IPS-NIHi7 (cell line): ENCODE measurements around the gene KCNH4.
"Not testable (repeated sequence)": the region's sequence is repeated elsewhere in the genome, so short reads cannot be mapped to it uniquely, and the experiment has no call there.

ENCODE experiments used
- DNase-seq: peaks from one replicate; pipeline ENCODE4 v3.0.0; 2012; ENCODE audit warnings: mixed read lengths; ENCODE audit errors: extremely low spot score

Gene KCNH4

DNA sequence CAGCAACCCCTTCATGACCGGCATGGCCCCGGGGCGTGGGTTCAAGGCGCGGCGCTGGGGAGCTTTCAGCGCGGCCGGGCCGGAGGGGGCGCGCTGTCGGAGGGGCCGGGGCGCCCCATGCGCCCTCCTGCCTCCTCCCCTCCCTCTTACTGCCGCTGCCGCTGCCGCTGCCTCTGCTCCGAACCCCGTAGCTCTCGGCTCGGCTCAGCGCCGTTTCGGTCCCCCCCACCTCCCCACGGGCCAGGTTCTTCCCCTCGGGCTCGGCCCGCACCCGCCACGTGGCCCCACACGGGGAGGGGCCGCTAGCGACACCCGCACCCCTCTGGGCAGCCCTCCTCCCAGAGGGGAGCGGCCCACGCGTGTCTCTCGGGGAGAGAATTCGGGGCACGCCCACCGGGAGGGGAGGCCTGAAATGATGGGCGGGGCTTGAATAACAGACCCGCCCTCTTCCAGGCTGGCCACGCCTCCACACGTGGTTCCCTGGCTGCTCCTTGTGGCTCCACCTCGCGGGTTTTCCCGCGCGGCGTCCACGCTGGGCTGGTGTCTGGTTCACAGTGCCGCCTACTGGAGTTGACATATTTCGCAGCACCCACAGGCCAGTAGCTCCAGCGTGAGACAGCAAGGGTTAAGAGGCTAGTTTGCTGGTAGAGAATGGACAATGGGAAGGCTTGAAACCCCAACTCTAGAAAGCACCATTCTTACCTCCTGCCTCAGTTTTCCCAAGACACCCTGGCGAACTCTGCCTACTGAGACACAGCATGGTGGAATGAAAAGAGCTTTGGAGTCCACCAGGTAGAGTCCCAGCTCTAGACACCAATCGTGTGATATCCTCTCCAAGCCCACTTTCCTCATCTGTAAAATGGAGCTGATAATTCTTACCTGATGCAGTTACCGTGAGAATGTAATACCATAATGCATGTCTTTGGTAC lies at the start of gene KCNH4:
KCNH4 (minus strand) TSS at position 221 of the 929 bp plus-strand sequence; CDS start at position 24, 197 bp downstream.
- peak; percentile 81 for DNase-seq

DNA sequence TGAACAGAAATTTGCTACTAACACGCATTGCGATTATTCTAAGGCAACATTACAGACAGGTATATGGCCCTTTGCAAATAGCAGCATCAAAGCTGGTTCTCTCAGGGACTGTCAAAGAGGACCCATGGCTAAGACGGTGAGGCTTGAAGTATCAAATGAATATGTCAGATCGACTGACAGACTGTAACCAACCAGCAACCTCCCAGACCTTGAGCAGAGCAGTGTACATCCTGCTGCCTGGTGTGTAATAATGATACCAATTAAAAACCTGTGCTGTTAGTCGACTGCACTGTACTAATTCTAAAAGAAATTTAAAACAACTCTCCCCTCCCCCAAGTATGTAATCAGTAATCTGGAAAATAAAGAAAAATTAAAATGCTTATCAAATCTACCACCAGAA lies 49.3 kb upstream of the KCNH4 start:
- no peak for DNase-seq

DNA sequence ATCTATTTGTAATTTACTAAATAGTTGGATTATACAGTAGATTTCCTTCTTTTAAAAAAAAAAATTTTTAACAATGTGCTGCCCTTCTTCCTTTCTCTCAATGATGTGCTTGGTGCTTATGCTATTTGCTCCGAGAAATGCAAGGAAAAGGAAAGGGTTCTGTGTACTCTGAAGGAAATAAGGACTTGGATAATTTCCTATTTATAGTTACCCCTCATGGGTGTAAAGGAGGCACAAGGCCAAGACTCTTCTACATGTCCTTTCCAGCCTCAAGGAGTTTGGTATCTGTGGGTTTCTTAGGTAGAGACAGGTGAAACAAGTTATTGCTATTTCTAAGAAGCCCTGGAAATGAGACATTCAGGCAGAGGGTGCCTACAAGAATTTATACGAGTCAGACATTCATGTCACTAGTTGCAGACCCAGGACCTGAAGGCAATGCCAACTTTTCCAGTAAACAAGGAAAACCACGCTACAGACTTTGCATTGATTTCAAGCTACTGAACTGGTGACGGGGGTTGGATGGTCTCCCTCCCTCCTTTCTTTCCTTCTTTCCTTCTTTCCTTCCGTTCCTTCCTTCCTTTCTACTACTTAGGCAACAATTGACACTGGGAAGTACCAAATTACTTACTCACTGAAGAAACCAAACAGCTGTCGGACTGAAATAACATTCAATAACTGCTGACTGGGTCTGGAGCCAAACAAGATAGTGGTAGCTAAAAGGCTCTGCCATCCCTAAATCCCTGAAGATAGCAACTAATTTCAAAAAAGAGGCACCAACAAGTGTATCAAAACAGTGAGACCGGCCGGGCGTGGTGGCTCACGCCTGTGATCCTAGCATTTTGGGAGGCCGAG lies 47.1 kb upstream of the KCNH4 start:
- no peak for DNase-seq

DNA sequence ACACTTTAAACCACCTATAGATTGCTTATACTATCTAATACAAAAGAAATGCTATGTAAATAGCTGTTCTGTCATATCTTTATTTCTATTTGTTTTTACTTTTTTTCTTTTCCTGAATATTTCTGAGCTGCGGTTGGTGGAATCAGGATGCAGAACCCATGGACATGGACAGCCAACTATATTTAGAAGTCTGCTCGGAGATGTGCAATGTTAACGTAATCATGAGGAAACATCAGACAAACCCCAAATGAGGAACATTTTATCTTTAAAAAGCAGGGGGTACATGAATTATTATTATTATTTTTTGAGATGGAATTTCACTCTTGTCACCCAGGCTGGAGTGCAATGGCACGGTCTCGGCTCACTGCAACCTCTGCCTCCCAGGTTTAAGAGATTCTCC lies 44.7 kb upstream of the KCNH4 start:
- no peak for DNase-seq

DNA sequence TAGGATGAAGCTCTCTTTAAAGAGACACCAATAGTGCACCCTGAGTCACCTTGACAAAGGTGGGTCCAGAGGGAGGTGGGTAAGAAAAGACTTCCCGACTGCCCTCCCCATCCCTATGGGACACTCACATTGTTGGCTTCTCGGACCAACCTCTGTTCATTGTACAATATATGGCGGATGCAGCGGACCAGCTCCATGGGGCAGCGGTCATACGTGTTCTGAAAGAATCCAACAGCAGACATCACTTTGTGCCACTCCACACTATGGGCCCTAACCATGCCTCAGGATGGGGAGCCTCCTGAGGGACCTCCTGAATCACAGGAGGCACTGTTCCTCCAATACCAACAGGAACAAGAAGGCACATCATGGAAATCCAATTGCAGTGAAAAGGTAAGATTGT lies 43.7 kb upstream of the KCNH4 start:
- no peak for DNase-seq

DNA sequence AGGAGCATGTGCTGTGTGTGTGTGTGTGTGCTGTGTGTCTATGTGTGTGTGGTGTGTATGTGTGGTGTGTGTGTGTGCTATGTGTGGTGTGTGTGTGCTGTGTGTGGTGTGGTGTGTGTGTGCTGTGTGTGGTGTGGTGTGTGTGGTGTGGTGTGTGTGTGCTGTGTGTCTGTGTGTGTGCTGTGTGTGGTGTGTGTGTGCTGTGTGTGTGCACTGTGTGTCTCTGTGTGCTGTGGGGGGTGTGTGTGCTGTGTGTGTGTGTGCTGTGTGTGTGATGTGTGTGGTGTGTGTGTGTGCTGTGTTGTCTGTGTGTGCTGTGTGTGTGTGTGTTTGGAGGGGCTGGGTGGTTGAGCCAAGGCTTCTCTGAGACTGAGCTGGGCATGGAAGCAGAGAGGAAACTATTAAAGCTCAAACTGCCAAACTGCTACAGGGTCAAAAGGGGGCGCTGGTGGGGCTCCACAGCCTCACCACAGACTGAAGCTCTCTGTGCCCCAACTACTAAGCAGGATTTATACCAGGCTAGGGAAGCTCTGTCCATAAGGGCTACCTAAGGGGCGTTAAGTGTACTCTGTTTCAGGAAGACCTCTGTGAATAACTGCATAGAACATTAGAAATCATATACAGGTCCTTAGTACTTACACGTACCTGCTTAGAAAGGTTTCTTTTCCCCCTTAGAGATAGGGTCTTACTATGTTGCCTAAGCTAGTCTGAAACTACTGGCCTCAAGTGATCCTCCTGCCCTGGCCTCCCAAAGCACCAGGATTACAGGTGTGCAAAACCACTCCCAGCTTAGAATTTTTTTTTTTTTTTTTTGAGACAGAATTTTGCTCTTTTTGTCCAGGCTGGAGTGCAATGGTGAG lies 41.2 kb upstream of the KCNH4 start:
- DNase-seq = peak; percentile 85

DNA sequence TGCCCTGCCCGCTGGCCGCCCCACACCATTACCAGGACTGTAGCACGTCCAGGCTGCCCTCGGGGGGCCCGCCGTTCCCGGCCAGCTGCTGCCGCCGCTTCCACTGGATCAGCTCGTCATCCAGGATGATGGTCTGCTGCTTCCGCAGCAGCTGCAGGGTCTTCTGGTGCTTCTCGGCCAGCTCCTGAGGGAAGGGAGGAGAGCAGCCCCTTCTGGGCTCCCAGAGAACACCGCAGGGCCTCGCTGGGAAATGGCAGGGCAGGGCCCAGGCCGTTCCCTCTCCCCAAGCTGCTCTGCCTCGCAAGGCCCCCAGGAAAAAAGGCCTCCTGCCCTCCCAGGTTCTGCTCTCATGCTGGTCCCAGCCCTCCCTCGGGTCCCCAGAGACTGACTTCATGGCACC lies 38.3 kb upstream of the KCNH4 start:
- DNase-seq = not testable (repeated sequence)

DNA sequence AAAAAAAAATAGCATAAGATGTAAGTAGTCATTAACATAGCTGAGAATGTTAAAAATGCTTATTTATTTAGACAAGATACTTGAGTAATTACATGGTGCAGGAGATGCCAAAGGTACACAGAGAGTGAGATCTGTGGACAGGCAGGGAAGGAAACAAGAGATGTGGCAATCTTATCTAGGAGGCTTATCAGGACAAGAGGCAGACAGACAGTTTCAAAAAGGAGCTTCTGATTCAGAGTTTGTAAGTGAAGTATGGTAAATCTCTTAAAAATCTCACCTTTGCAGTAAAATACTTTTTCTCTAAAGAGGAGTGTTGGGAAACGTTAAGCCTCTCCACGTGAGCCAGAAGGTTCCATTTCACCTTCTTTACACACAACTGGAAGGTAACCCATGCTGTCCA lies 33.2 kb upstream of the KCNH4 start:
- DNase-seq = no peak

DNA sequence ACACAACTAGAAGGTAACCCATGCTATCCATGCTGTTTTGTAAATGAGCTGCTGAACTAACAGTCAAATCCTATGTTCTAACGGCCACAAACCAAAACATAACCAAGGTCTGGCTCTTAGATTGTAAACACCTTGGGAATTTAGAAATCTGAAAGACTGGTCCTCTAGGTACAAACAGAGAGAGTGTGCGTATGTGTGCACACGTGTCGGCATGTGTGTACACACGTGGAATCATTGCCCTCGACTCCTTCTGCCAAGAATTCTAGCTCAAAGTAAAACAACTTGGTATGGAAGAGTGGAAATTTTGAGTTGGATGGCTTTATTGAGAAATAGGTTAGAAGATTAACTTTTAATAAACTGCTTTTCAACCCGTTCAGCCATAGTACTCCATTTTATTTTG lies 31.4 kb upstream of the KCNH4 start:
- no peak for DNase-seq

DNA sequence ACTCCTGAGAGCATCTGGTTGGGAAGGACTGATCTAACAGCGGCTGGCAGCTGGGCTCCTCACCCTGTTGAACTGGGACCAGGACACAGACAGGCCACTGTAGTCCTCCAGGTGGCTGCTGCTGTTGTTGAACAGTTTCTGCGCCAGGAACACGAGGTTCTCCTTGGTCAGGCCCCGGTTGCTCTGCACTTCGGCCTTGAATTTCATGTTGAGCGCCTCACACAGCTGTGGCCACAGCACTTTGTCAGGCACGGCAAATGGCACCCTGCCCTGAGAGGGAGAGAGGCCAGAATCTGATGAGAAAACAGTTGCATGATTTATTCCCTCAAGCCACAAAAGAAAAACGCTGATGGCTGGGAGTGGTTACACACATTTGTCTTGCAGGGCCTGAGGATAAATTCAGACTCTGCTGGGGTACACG lies 31.0 kb upstream of the KCNH4 start:
- DNase-seq = not testable (repeated sequence)

DNA sequence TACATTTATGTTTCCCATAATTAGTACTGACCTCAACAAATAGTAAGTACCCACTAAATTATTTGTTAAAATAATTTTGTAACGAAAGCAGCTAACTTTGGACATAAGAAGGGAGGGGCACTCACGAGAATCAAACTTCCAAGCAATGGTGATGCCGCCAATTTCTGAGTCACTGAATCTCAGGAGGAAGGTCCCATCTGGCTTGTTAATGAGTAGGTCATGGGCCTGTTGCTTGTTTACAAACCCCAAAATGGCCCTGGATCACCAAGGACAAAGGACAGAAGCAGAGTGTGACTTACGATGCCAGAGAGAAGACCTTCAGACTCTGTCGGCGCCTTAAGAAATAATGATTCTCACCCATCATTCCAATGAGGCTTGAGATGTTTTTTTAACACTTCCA lies 29.1 kb upstream of the KCNH4 start:
- no peak for DNase-seq

DNA sequence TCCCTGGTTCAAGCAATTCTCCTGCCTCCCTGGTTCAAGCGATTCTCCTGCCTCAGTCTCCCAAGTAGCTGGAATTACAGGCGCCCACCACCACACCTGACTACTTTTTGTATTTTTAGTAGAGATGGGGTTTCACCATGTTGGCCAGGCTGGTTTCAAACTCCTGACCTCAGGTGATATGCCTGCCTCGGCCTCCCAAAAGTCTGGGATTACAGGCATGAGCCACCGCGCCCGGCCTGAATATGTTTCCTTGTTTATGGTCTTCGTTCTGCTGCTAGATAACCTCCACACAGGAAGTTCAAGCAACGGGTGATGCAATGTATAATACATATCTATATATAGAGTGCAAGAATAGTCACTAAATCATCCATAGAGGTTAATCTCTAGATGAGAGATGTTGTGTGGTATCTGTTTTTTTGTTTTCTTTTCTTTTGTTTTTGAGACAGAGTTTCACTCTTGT lies 25.2 kb upstream of the KCNH4 start:
- DNase-seq = not testable (repeated sequence)

DNA sequence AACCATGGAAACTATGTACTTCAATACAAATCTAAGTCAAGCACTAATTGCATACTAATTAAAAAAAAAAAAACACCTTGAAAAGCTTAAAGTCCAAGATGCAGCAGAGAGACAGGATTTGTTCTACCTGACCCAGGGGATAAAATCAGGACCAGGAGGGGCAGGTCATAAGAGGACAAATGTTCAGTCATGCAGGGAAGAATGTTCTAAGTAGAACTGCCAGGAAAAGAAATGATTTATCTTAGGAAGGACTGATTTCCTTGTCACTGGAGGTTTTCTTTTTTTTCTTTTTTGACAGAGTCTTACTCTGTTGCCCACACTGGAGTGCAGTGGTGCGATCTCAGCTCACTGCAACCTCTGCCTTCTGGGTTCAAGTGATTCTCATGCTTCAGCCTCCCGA lies 22.4 kb upstream of the KCNH4 start:
- no peak for DNase-seq

DNA sequence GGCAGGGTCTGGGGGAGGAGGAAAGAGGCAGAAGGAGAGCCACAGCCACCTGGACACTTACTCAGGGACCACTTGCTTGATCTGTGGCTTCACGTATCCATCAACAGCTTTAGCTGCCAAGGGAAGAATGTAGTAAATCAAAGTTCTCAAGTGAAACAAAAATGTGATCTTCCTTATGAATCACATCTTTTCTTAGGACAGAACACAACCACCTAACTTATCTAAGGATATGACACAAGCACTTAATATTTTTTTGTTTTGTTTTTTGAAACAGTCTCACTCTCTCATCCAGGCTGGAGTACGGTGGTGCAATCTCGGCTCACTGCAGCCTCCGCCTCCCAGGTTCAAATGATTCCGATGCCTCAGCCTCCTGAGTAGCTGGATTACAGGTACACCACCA lies 21.8 kb upstream of the KCNH4 start:
- DNase-seq = no peak

DNA sequence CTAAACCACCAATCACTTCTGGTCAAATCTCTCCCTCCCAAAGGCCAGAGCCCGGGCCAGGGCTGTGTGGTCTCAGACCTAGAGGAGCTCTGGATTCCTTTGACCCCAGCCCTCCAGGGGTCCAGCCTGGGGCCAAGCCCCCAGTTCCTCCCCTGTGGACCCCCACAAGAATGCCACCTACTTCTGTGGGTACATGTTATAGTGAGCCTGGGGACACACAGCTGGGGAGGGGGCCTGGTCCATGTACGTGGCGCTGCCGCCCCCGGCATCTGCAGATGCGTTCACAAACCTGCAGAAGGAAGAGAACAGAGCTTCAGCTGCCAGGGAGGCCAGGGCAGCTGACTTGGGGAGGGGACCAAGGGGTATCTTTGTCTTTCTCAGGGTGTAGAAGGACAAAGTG lies 21.2 kb upstream of the KCNH4 start:
- DNase-seq = no peak

DNA sequence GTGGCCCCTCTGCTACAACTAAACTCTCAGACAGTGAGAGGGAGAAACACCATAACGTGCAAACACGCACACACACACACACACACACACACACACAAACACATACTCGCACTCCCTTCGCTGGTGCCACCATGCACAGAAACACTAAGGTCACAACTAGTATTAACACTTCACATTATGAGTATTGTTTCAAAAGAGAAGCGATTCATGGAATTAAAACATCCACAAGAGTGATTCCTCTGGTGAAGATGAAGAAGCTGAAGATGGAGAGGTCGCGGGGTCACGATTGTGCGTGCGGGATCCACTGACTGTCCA lies 20.5 kb upstream of the KCNH4 start:
- no peak for DNase-seq

DNA sequence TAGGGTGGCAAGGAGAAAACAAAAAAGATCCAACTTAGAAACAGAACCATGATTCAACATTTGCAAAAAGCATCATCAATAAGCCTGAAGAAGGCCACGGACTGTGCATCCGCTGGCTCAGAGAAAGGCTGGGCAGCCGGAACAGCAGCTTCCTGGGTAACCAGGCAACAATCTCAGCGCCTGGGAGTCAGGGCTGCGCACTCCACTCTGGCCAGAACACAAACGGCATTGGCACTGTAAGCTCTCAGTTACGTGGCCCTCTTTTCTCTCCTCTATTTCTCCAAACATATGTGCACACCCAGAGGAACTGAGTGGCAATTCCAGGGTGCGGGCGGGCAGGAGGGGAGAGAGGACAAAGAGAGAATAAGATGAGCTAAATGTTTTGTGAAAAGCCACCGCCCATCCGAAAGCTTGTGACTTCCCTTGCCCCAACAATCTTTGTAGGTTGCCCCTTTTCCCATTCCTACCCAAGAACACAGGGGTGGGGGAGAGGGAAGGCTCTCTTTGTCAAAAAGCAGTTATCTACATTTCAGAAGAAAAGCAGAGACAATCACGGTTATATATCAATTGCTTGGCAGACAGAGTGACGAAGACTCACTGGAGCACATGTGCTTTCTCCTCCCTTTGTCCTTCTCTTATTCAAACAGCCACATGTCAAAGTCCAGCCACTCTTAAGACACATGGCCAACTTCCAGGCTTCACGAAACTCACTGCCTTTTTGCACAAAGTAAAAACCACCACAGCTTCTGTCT lies 19.9 kb upstream of the KCNH4 start:
- DNase-seq = no peak

DNA sequence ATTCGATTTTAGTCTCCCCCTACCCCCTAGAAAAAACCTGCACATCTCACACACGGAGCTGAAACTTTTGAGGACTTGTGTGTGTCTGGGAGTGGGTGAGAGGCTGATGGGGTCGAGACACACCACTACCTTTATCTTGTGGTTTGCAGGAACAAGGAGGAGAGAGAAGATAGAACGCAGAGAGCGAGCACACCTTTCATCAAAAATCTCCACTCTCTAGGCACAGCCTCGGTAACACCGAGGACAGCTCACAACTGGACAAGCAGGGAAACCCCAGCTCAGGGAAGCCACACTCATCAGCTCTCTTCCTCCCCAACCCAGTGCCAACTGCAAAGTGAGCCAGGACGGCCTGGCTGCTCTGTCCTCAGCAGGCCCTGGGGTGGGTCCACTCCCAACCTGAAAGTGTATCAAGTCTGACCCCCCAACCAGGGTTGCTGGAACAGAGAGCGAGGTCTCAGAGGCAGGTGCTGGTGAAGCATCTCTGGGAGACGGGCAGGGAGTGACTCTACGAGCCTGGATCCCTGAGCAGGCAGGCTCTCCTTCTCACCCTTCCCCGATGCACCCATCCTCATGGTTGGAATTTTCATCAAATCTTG lies 18.6 kb upstream of the KCNH4 start:
- no peak for DNase-seq

DNA sequence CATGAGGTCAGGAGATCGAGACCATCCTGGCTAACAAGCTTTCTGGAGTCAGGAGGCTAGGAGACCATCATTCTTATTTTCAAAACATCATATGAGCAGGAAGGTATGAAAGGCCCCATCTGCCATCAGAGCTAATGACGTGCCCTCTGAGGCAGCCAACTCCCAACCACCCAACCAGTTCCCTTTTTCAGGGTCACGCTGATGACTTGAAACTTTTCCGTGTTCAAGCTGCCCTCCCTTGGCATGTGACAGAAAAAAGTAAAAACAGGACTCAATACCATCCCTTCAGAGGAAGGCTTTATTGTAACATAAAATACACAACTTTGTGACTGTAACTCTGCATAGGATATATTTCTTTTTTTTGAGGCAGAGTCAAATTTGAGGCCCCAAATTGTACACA lies 18.0 kb upstream of the KCNH4 start:
- DNase-seq = no peak

DNA sequence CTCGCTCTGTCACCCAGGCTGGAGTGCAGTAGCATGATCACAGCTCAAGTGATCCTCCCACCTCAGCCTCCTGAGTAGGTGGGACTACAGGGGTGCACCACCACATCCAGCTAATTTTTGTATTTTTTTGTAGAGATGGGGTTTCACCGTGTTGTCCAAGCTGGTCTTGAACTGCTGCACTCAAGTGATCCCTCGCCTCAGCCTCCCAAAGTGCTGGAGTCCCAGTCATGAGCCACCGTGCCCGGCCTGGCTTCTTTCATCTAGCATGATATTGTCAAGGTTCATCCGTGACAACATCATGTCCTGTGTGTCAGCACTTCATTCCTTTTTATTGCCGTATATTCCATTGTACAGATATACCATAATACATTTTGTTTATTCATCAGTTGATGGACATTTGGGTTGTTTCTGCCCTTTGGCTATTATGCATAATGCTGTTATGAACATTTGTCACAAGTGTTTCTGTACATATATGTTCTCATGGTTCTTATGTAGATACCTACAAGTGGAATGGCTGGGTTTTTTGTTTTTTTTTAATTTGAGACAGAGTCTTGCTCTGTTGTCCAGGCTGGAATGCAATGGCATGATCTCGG lies 16.7 kb upstream of the KCNH4 start:
- DNase-seq = no peak
